GM10248 (cell line): ENCODE measurements around the gene FBXO22.
"Not testable (repeated sequence)": the region's sequence is repeated elsewhere in the genome, so short reads cannot be mapped to it uniquely, and the experiment has no call there.

Source experiments
- CTCF ChIA-PET: fragments of 300-600 bp; sonication (Branson Sonifier 250); formaldehyde crosslinking; extraction: SDS; loops from one replicate; lab custom pipeline; 2021; ENCODE audit warnings: antibody characterized with exemption; lab: Yijun Ruan, JAX
- POLR2A ChIA-PET: fragments of 350-650 bp; sonication (Branson Sonifier 250); formaldehyde crosslinking; extraction: SDS; loops from one replicate; lab custom pipeline; 2020; ENCODE audit warnings: antibody characterized with exemption; lab: Yijun Ruan, JAX
- DNase-seq: peaks from one replicate; pipeline ENCODE4 v3.0.0; 2012; ENCODE audit errors: extremely low spot score
- TF ChIP-seq, protein P1 (sequence below): IDR thresholded peaks from 2 replicates; pipeline ENCODE4 v1.5.1; 2012; ENCODE audit warnings: mild to moderate bottlenecking, low read depth; ENCODE audit errors: extremely low read depth, missing control alignments, control extremely low read depth

FBXO22 gene

DNA sequence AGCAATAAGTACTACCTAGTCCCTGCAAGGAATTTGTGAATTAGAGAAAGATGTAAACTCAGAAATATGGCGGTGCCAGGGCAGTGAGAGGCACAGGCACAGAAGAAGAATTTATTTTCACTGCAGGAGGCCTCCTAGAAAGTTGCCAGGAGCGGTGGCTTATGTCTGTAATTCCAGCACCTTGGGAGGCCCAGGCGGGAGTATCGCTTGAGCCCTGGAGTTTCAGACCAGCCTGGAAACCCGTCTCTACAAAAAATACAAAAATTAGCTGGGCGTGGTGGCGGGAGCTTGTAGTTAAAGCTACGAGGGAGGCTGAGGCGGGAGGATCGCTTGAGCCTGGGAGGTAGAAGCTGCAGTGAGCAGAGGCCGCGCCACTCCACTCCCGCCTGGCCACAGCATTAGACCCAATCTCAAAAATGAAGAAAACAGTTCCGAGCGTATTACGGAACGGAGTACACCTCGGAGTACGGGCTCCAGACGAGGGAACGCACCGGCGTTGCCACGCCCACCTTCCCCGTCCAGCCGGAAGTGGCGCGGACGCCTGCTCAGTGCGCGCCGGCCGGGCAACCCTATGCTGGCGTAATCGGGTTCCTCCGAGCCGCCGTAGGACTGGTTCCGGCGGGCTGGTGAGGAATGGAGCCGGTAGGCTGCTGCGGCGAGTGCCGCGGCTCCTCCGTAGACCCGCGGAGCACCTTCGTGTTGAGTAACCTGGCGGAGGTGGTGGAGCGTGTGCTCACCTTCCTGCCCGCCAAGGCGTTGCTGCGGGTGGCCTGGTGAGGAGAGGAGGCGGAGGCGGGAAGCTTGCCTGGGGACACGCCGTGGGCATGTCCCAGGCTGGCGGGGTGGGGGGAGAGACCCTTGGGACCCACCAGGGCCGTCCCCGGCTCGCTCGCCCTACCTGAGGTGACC is at the start of gene FBXO22:
FBXO22 (plus strand) TSS at position 548 of the 909 bp plus-strand sequence; CDS start at position 634, 86 bp downstream.
- CTCF ChIA-PET: interaction anchor here (1.3 to 1.4 kb wide), 3 partner anchors 15 to 61 kb away, joined by 3 read pairs; no protein-coding TSS in a partner anchor
- TF ChIP-seq, protein P1, sequence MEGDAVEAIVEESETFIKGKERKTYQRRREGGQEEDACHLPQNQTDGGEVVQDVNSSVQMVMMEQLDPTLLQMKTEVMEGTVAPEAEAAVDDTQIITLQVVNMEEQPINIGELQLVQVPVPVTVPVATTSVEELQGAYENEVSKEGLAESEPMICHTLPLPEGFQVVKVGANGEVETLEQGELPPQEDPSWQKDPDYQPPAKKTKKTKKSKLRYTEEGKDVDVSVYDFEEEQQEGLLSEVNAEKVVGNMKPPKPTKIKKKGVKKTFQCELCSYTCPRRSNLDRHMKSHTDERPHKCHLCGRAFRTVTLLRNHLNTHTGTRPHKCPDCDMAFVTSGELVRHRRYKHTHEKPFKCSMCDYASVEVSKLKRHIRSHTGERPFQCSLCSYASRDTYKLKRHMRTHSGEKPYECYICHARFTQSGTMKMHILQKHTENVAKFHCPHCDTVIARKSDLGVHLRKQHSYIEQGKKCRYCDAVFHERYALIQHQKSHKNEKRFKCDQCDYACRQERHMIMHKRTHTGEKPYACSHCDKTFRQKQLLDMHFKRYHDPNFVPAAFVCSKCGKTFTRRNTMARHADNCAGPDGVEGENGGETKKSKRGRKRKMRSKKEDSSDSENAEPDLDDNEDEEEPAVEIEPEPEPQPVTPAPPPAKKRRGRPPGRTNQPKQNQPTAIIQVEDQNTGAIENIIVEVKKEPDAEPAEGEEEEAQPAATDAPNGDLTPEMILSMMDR: no peak
- POLR2A ChIA-PET: no interaction called here
- DNase-seq: peak; percentile 91

DNA sequence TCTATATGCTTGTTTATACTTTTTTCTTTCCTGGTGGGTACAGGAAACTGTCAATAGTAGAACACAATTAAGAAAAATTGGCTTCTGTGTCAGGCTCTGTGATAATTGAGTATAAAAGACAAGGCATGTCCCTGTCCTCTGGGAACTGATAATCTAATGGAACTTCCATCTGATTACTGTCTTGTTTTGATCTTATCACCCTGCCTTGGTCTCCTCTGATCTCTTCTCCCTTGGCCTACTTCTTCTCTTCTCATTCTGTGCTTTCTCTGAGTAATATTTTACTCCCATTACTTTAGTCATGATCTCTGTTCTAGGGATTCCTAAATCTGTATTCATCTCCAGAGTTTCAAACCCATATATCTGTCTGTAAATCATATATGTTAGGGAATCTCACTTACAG is 45.8 kb upstream of the FBXO22 start:
- POLR2A ChIA-PET: no interaction called here
- TF ChIP-seq, protein P1: no peak
- CTCF ChIA-PET: no interaction called here
- no peak for DNase-seq

DNA sequence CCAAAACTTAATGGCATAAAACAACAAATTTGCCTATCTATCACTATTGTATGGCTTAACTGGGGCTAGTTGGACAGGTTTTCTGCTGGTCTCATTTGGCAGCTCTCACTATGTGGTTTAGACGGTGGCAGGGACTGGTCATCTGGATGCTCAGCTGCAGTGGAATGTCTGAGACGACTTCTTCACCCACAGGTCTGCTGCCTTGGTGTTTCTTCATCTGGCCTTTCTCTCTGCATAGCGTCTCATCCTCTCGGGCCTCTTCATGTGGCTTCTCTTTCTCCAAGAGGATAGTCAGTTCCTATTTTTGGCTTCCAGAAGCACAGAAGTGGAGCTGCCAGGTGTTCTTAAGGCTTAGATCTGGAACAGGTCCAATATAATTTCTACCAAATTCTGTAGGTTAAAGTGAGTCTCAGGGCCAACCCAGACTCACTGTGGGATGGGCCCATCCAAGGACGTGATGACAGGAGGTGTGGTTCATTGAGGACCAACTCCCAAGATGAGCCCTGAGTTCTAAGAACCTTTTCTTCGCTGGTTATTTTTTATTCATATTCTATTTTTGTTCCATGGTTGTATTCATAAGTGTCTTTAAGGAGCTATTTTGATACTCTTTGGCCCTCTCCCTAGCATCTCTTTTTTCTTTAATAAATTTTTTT is 41.8 kb upstream of the FBXO22 start:
- ChIA-PET CTCF (interaction anchor here (1.0 kb wide), 1 partner anchor 8 kb away, joined by 3 read pairs; no protein-coding TSS in a partner anchor), POLR2A (interaction anchor here (0.7 kb wide), 1 partner anchor 1140 kb away, joined by 6 read pairs; no protein-coding TSS in a partner anchor)
- DNase-seq: no peak
- TF ChIP-seq, protein P1: no peak

DNA sequence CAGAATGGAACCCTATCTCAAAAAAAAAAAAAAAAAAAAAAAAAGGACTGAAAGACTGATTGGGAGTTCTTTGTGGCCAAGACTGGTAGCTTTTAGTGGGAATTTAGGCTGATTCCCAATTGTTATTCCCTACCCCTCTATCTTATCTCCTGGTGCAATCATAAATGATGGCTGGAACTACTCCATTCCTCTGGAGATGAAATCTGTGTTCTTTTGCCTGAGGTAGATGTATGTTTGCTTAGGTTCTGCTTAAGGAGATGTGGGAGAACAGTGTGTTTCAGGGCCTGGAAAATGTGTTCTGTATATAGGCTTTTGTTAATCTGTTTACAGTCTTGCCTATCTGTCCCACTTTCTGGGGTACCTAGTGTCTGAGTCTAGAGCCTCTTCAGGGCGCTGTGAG is 40.9 kb upstream of the FBXO22 start:
- DNase-seq: no peak
- CTCF ChIA-PET: no interaction called here
- POLR2A ChIA-PET: interaction anchor here (0.7 kb wide), 1 partner anchor 1141 kb away, joined by 6 read pairs; no protein-coding TSS in a partner anchor
- TF ChIP-seq, protein P1: no peak

DNA sequence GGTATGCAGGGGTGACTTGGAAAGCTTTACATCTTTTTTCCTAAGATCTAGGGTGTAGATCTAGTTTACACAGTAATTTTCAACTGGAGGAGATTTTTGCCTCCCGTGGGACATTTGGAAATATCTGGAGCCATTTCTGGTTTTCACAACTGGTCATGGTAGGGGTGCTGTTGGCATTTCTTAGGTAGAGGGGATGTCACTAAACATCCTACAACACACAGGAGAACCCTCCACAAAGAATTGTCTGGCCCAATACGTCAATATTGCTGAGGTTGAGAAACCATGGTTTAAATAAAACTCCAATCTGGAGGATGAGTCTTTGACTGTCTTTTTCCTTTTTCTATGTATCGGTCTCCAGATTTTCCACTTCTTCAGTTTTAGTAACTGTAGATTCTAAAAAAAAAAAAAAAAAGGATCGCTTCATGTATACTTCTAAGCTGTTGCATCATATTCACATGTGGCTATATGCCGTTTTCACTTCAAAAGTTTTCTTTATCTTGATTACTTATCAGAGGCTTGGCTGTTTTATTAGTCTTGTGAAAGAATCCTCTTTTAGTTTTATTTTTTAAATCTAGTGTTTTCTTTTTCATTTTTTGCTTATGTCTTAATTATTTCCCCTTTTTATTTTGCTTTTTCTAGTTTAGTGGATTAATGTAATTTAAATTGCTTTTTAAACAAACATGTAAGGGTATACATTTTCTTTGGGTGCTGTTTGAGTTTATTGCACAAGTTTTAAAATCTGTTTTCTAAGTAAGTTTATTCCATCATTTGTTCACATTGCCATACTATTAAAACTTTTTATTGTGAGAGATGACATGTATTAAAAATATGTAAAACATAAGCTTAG is 39.2 kb upstream of the FBXO22 start:
- no peak for DNase-seq
- TF ChIP-seq, protein P1: no peak
- CTCF ChIA-PET: interaction anchor here (1.0 to 1.4 kb wide), 2 partner anchors 9 to 11 kb away, joined by 3 read pairs; no protein-coding TSS in a partner anchor
- POLR2A ChIA-PET: no interaction called here

DNA sequence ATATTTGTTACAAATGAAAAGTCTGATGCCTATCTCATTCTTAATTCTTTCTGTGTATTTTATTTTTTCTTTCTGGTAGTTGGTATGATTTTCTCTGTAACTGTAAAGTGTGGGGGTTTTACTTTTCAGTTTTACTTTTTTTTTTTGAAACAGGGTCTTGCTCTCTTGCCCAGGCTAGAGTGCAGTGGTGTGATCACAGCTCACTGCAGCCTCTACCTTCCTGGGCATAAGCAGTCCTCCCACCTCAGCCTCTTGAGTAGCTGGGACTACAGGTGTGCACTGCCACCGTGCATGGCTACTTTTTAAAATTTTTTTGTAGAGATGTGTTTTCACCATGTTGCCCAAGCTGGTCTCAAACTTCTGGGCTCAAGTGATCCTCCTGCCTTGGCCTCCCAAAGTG is 37.6 kb upstream of the FBXO22 start:
- DNase-seq, POLR2A ChIA-PET: not testable (repeated sequence)
- CTCF ChIA-PET: interaction anchor here (1.2 to 1.3 kb wide), 2 partner anchors 9 to 63 kb away, joined by 4 read pairs; no protein-coding TSS in a partner anchor
